ENCODE results near the gene ARHGAP1. TPM values are rescaled to one million over a fixed set of nuclear protein-coding genes. Genes with fewer than 3 reads are reported as not detected.
"Not testable (repeated sequence)": the region's sequence is repeated elsewhere in the genome, so short reads cannot be mapped to it uniquely, and the experiment has no call there.

ARHGAP1 gene
- total RNA-seq, 2 experiments from 2014 or later: 77.8 to 79.7 TPM

GRCh38 chr11:46719048-46719542 lies 18.7 kb upstream of the ARHGAP1 start, which contains the start of gene F2:
Gene F2 (plus strand): TSS chr11:46719213. CDS start chr11:46719236, 23 bp downstream.
- H3K27ac Mint-ChIP-seq: no peak within 1 kb of the TSS
- CTCF ChIA-PET: no interaction called here
- no peaks in the 10 kb centered on the region for H3K27me3 Mint-ChIP-seq
- H3K9me3 Mint-ChIP-seq: no peaks in the 10 kb centered on the region
- H3K36me3 Mint-ChIP-seq (ENCODE audit: low read depth): no peaks in the 10 kb centered on the region
- H3K4me3 Mint-ChIP-seq: no peak within 1 kb of the TSS
- H3K4me1 Mint-ChIP-seq: peaks cover 8% of the 10 kb centered on the region
- DNase-seq: no peak
- POLR2A ChIA-PET: interaction anchor here (1.2 to 1.5 kb wide), 2 partner anchors 16 to 52 kb away, joined by 3 to 4 read pairs; no protein-coding TSS in a partner anchor

GRCh38 chr11:46718155-46719019 lies 18.0 kb upstream of the ARHGAP1 start:
- CTCF ChIA-PET: no interaction called here
- peaks cover 8% of the 10 kb centered on the region for H3K4me1 Mint-ChIP-seq
- no peak overlapping the region for H3K27ac Mint-ChIP-seq
- POLR2A ChIA-PET: interaction anchor here (1.2 to 1.5 kb wide), 2 partner anchors 15 to 52 kb away, joined by 3 to 4 read pairs; no protein-coding TSS in a partner anchor
- DNase-seq: no peak
- no peaks in the 10 kb centered on the region for H3K9me3 Mint-ChIP-seq
- no peaks in the 10 kb centered on the region for H3K27me3 Mint-ChIP-seq
- H3K36me3 Mint-ChIP-seq (ENCODE audit: low read depth): no peaks in the 10 kb centered on the region
- no peak overlapping the region for H3K4me3 Mint-ChIP-seq

GRCh38 chr11:46717825-46718154 lies 17.4 kb upstream of the ARHGAP1 start:
- ChIA-PET POLR2A (interaction anchor here (1.5 to 1.6 kb wide), 2 partner anchors 14 to 17 kb away, joined by 4 to 7 read pairs; partner anchors contain the start of genes ARHGAP1 and ZNF408), CTCF (interaction anchor here (1.7 kb wide), 1 partner anchor 189 kb away, joined by 6 read pairs; no protein-coding TSS in a partner anchor)
- not testable (repeated sequence) for DNase-seq; H3K9me3 Mint-ChIP-seq; H3K4me1 Mint-ChIP-seq; H3K4me3 Mint-ChIP-seq; H3K36me3 Mint-ChIP-seq (ENCODE audit: low read depth); H3K27ac Mint-ChIP-seq; H3K27me3 Mint-ChIP-seq

GRCh38 chr11:46712874-46713576 lies 12.6 kb upstream of the ARHGAP1 start:
- ChIA-PET POLR2A (interaction anchor here (1.4 kb wide), 1 partner anchor 42 kb away, joined by 3 read pairs; no protein-coding TSS in a partner anchor), CTCF (interaction anchor here (1.0 kb wide), 1 partner anchor 11 kb away, joined by 3 read pairs; no protein-coding TSS in a partner anchor)
- H3K9me3 Mint-ChIP-seq: no peaks in the 10 kb centered on the region
- H3K4me1 Mint-ChIP-seq: peaks cover under 1% of the 10 kb centered on the region
- no peak overlapping the region for H3K4me3 Mint-ChIP-seq
- H3K27me3 Mint-ChIP-seq: no peaks in the 10 kb centered on the region
- DNase-seq: no peak
- H3K27ac Mint-ChIP-seq: no peak overlapping the region
- no peaks in the 10 kb centered on the region for H3K36me3 Mint-ChIP-seq (ENCODE audit: low read depth)

GRCh38 chr11:46711303-46711702 lies 10.9 kb upstream of the ARHGAP1 start:
- POLR2A ChIA-PET: interaction anchor here (1.4 kb wide), 1 partner anchor 11 kb away, joined by 3 read pairs; the partner anchor contains the start of genes ARHGAP1 and ZNF408
- DNase-seq: no peak
- CTCF ChIA-PET: no interaction called here
- no peaks in the 10 kb centered on the region for H3K27me3 Mint-ChIP-seq
- H3K36me3 Mint-ChIP-seq (ENCODE audit: low read depth): peaks cover 14% of the 10 kb centered on the region
- H3K9me3 Mint-ChIP-seq: no peaks in the 10 kb centered on the region
- no peak overlapping the region for H3K27ac Mint-ChIP-seq
- H3K4me1 Mint-ChIP-seq: no peaks in the 10 kb centered on the region
- H3K4me3 Mint-ChIP-seq: no peak overlapping the region

- no peak for DNase-seq
- H3K4me1 Mint-ChIP-seq: no peaks in the 10 kb centered on the region
- CTCF ChIA-PET: no interaction called here
- H3K27me3 Mint-ChIP-seq: no peaks in the 10 kb centered on the region
- POLR2A ChIA-PET: interaction anchor here (1.4 kb wide), 1 partner anchor 10 kb away, joined by 3 read pairs; the partner anchor contains the start of genes ARHGAP1 and ZNF408
- no peaks in the 10 kb centered on the region for H3K9me3 Mint-ChIP-seq
- H3K4me3 Mint-ChIP-seq: no peak overlapping the region
- no peak overlapping the region for H3K27ac Mint-ChIP-seq
- H3K36me3 Mint-ChIP-seq (ENCODE audit: low read depth): peaks cover 19% of the 10 kb centered on the region
Observed at GRCh38 chr11:46710821-46711269, 10.4 kb upstream of the ARHGAP1 start.

- H3K27ac Mint-ChIP-seq, H3K4me1 Mint-ChIP-seq, POLR2A ChIA-PET, H3K9me3 Mint-ChIP-seq, CTCF ChIA-PET, H3K4me3 Mint-ChIP-seq, H3K27me3 Mint-ChIP-seq, DNase-seq: not testable (repeated sequence)
- peaks cover 32% of the 10 kb centered on the region for H3K36me3 Mint-ChIP-seq (ENCODE audit: low read depth)
Observed at GRCh38 chr11:46709351-46709750, 8.9 kb upstream of the ARHGAP1 start.

- H3K4me1 Mint-ChIP-seq: peaks cover 16% of the 10 kb centered on the region
- POLR2A ChIA-PET: interaction anchor here (0.8 kb wide), 1 partner anchor 9 kb away, joined by 3 read pairs; no protein-coding TSS in a partner anchor
Observed at GRCh38 chr11:46706886-46707285, 6.5 kb upstream of the ARHGAP1 start.

GRCh38 chr11:46705070-46705688 lies 4.8 kb upstream of the ARHGAP1 start:
- DNase-seq: no peak
- H3K36me3 Mint-ChIP-seq (ENCODE audit: low read depth): peaks cover 66% of the 10 kb centered on the region
- H3K9me3 Mint-ChIP-seq: no peaks in the 10 kb centered on the region

More at GRCh38 chr11:46706886-46707285, 6.5 kb upstream of the ARHGAP1 start:
- no peaks in the 10 kb centered on the region for H3K9me3 Mint-ChIP-seq
- H3K4me3 Mint-ChIP-seq: no peak overlapping the region
- no peaks in the 10 kb centered on the region for H3K27me3 Mint-ChIP-seq
- no peak for DNase-seq
- H3K27ac Mint-ChIP-seq: no peak overlapping the region
- peaks cover 53% of the 10 kb centered on the region for H3K36me3 Mint-ChIP-seq (ENCODE audit: low read depth)
- CTCF ChIA-PET: no interaction called here

GRCh38 chr11:46701078-46701654 lies 747 bp upstream of the ARHGAP1 start:
- no peak for DNase-seq
- H3K27me3 Mint-ChIP-seq: no peaks in the 10 kb centered on the region
- ChIA-PET POLR2A (interaction anchor here (0.9 to 6.4 kb wide), 16 partner anchors 10 to 1014 kb away, joined by 3 to 124 read pairs (median 5); partner anchors contain the start of genes AMBRA1, ATG13, CSTPP1 and DDB2), CTCF (interaction anchor here (0.6 to 8.6 kb wide), 6 partner anchors 12 to 744 kb away, joined by 3 to 49 read pairs (median 4); partner anchors contain the start of genes ATG13 and HARBI1)
- peak overlapping the region; percentile 96 for H3K27ac Mint-ChIP-seq
- peaks cover 50% of the 10 kb centered on the region for H3K4me1 Mint-ChIP-seq
- peaks cover 67% of the 10 kb centered on the region for H3K36me3 Mint-ChIP-seq (ENCODE audit: low read depth)
- no peaks in the 10 kb centered on the region for H3K9me3 Mint-ChIP-seq
- peak overlapping the region; percentile 98 for H3K4me3 Mint-ChIP-seq

More at GRCh38 chr11:46705070-46705688, 4.8 kb upstream of the ARHGAP1 start:
- Mint-ChIP-seq H3K27ac (no peak overlapping the region), H3K4me1 (peaks cover 28% of the 10 kb centered on the region), H3K27me3 (no peaks in the 10 kb centered on the region), H3K4me3 (no peak overlapping the region)
- CTCF ChIA-PET: no interaction called here
- POLR2A ChIA-PET: no interaction called here

- H3K9me3 Mint-ChIP-seq: no peaks in the 10 kb centered on the region
- peak overlapping the region; percentile 98 for H3K4me3 Mint-ChIP-seq
- peaks cover 67% of the 10 kb centered on the region for H3K36me3 Mint-ChIP-seq (ENCODE audit: low read depth)
- peak overlapping the region; percentile 41 for H3K27ac Mint-ChIP-seq
- peaks cover 51% of the 10 kb centered on the region for H3K4me1 Mint-ChIP-seq
- no peak for DNase-seq
- no peaks in the 10 kb centered on the region for H3K27me3 Mint-ChIP-seq
- ChIA-PET POLR2A (interaction anchor here (3.5 to 6.4 kb wide), 3 partner anchors 12 to 81 kb away, joined by 14 to 124 read pairs (median 34); partner anchors contain the start of genes ATG13 and HARBI1), CTCF (interaction anchor here (3.3 to 8.6 kb wide), 2 partner anchors 28 to 81 kb away, joined by 14 to 49 read pairs; partner anchors contain the start of genes ATG13 and HARBI1)
Observed at GRCh38 chr11:46698597-46698996, 1.8 kb downstream of the ARHGAP1 start.

- H3K27ac Mint-ChIP-seq: peak overlapping the region; percentile 41
- ChIA-PET CTCF (interaction anchor here (3.3 to 8.6 kb wide), 2 partner anchors 27 to 80 kb away, joined by 14 to 49 read pairs; partner anchors contain the start of genes ATG13 and HARBI1), POLR2A (interaction anchor here (1.0 to 6.4 kb wide), 4 partner anchors 11 to 517 kb away, joined by 3 to 124 read pairs (median 9); partner anchors contain the start of gene DDB2)
- H3K27me3 Mint-ChIP-seq: no peaks in the 10 kb centered on the region
- H3K9me3 Mint-ChIP-seq: no peaks in the 10 kb centered on the region
- no peak overlapping the region for H3K4me3 Mint-ChIP-seq
- peaks cover 59% of the 10 kb centered on the region for H3K36me3 Mint-ChIP-seq (ENCODE audit: low read depth)
- H3K4me1 Mint-ChIP-seq: peaks cover 43% of the 10 kb centered on the region
- DNase-seq: no peak
Observed at GRCh38 chr11:46697723-46698122, 2.7 kb downstream of the ARHGAP1 start.

Measured in activated CD4-positive, alpha-beta memory T cell treated with anti-CD3 and anti-CD28 coated beads, Interleukin-2, amount 10 ng/mL, durations not matched to agents 7 days and 5 days (primary cell).